Left renal pelvis (tissue), 4 donors: ENCODE measurements around the gene TBC1D1. TPM values are rescaled to one million over a fixed set of nuclear protein-coding genes. Genes with fewer than 3 reads are reported as not detected.

ENCODE experiments used
- DNase-seq, 4 donors: peaks; one replicate each; pipeline ENCODE4 v3.0.0-alpha.2; 2013; ENCODE audit warnings: low read depth in 4 of 4, low spot score in 3 of 4
- polyA plus RNA-seq, 4 donors: library from polyadenylated mRNA; unstranded; fragments of 120-200 nt; gene quantifications; one replicate each; pipeline ENCODE4 v1.2.1, GENCODE V29; 2013; ENCODE audit not compliant: insufficient read length in 4 of 4

TBC1D1 gene
- polyA plus RNA-seq, 4 donors = 48.5 to 194 (median 183) TPM

DNA sequence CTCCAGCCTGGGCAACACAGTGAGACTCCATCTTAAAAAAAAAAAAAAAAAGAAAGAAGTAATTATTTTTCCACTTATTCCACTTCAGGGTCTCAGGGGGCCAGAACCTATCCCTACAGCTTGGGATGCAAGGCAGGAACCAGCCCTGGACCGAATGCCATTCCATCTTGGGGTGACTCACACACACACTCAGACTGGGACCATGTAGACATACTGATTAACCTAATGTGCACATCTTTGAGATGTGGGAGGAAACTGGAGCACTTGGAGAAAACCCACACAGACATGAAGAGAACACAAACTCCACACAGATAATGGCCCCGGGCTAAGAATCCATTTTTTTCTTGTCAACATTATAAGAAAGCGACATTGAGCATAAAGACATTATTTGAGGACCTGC lies 201.8 kb downstream of the TBC1D1 start:
- DNase-seq = no peak

DNA sequence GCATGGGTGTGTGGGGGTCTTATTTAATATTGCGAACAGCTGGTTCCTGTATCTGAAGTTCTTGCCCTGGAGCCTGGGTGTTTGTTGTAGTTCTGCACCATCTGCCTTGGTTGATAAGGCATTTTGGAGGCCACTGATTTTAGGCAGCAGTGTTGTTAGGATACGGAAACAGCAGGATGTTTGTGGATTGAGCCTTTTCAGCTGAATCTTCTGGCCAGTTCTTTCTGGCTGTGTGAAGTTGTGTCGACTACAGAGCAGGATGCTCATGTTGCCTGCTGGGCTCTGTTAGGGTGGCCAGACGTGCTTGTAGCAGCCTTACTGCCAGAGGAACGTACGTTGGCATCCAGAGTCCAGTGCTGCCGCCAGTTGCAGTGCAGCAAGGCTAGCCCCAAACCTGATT lies 203.5 kb downstream of the TBC1D1 start:
- DNase-seq = no peak

DNA sequence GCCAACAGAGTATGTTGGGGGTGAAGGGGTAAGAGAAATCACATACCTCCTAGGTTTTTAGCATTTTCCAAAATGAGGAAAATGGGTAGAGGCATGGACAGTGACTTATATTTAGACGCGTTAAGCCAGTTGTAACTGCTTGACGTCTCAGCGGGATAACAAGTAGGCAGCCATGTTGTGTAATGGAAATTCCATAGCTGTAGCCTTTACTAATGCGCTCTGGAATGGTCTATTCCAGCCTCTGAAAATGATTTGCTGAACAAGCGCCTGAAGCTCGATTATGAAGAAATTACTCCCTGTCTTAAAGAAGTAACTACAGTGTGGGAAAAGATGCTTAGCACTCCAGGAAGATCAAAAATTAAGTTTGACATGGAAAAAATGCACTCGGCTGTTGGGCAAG lies 204.8 kb downstream of the TBC1D1 start:
- no peak for DNase-seq

DNA sequence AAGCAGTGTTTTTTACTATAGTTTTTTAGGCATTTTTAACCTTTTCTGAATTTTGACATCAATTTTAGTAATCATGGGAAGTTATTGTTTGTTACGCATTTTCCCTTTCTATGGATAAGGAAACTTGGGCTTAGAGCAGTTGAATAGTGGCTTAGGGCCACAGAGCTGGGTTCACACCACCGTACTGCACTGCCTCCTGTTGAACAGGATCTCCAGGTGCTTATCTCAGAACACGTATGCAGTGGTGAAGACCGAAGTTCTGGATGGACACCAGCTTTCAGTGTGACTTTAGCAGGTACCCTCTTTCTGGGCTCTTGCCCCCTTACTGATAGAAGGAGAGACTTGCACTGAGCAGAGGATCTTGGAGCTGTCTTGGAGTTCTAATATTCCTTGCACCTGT lies 206.9 kb downstream of the TBC1D1 start:
- no peak for DNase-seq

DNA sequence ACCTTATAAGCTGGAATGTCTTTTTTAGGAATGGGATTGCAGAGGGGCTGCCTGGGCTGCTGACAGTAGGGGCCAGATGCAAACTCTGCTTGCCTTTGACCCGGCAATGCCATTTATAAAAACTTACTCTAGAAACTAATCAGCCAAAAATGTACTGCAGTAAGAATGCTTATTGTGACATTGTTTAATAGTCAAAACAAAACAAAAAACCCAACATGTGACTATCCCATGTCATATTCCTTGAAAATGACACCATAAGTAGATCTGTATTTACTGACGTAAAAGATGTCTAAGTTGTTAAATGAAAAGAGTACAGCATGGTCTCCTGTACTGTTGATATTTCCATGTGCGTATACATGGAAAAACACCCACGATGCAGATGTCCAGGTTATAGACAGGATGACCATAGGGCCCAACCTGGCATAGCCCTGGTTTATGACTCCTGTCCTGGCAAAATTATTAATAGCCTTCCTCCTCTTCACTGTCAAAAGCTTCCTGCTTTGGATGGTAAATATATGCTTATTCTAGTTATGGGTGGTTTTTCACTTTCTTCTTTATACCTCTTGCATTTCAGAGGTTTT lies 208.2 kb downstream of the TBC1D1 start:
- DNase-seq = no peak

DNA sequence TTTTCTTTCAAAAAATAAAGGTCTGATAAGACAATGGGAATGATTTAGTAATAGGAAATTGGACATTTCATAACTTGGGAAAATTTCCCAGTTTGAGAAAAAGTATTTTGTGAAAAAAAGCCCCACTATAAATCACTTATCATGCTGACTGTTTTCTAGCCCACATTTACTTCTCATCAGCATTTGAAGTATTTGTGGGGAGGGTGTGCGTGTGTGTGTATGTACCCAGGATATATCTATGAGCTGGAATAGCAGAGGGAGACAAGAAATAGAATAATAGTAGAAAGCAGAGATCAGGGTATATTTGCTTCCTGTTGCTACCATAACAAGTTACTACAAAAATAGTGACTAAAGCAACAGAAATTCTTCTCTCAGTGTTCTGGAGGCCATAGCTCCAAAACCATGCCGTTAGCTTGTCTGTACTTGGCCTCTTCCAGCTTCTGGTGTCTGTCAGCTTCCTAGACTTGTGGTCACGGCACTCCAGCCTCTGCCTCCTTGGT lies 209.1 kb downstream of the TBC1D1 start:
- DNase-seq = no peak

DNA sequence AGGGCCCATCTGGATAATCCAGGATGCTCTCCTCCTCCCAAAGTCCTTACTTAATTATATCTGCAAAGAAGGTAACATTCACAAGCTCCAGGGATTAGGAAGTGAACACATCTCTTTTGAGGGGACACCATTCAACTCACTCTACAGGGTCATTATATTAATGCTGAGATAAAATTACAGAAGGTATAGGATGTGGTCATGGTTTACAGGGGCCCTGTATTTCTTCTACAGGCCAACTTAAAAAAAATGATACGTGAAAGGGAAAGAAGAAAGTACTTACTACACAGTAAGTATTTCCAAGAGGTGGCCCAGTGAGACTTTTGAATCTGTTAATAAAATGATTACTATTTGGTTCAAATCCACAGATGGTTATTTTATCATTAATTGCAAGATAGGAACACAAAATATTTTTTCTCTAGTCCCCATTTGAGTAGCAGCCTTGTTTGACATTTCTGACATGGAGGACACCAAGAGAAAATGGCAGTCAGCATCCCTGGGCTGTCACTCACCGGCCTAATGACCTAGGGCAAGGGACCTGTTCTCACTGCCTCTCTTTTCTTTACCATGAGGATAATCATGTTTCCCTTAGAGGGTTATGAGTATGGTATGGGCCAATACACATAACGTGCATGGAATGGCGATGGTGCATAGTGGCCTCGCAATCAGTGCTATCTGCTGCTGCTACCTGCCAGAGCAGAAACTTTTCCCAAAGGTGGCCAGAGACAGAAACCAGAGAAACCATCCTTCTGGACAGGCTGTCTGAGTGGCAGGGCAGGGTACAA lies 209.8 kb downstream of the TBC1D1 start:
- DNase-seq = no peak

DNA sequence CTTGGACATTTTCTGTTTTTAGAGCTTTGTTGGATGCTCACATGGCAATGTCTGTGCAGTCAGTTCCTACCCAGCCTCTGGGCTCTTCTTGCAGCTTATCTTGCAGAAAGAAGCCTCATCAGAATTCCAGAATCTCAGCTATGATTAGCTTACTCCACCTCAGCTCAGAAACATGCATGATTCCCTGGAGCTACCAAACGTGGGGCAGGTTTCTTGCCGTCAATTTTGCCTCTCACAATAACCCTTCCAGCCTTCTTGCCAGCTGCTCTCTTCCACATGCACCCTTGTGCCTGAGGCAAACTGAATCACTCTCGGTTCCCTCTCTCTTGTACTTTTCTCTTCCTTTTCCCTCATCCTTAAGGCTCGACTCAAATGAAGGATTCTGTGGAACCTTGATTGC lies 210.7 kb downstream of the TBC1D1 start:
- no peak for DNase-seq

DNA sequence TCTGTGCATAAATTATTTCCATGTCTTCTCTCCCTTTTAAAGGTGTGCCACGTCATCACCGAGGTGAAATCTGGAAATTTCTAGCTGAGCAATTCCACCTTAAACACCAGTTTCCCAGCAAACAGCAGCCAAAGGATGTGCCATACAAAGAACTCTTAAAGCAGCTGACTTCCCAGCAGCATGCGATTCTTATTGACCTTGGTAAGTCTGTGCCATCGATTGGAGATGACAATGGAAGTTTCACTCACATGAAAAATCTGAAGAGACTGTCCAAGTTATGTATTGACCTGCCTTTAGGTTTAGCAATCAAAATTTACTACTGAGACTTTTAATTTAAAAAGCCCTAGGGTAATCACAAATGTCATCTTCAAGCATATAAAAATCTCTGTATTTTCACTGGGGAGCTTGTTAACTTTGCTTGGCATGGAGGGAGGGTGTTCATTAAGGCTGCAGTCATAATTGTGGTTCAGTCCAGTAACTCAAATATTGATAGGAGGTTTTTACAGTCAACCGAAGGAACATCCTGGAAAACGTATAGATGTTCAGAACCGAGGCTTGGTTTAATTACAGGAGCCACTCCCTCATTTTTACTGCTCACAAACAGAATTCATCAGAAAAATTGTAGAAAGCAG lies 212.2 kb downstream of the TBC1D1 start:
- no peak for DNase-seq

DNA sequence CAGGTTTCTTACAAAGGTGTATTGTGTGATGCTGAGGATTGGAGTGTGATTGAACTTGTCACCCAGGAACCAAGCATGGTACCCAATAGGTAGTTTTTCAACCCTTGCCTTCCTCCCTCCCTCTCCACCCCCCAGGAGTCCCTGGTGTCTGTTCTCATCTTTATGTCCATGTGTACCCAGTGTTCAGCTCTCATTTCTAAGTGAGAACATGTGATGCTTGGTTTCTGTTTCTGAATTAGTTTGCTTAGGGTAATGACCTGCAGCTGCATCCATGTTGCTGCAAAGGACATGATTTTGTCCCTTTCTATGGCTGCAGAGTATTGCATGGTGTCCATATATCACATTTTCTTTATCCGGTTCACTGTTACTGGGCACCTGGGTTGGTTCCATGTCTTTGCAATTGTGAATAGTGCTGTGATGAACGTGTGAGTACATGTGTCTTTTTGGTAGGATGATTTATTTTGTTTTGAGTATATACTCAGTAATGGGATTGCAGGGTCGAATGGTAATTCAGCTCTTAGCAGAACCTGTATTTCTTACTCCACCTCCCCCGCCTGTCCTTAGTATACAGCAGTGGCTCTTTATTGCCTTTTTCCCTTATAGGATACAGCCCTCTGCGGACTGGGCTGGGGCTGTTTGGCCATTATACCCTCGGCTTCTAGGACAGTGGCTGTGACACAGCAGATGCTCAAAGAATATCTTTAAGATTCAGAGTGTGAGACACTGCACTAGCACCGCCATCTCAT lies 214.8 kb downstream of the TBC1D1 start:
- DNase-seq = no peak

DNA sequence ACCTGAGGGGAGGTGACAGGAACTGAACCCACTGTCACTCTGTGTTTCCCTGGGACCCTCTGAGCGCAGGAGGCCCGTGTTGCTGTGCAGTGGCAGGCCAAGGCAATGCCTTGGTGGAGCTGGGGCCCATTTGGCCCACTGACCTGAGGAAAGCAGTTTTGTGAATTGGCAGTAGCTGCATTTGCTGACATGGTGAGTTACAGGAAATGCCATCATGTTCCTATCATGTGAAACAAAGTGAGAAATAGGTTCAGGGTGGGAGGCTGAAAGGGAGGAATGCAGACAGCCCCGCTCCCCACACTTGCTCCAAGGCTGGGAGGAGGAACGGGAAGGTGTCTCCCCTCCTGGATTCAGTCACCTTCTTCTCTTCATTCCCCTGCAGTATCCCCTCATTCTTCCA lies 215.4 kb downstream of the TBC1D1 start:
- no peak for DNase-seq

DNA sequence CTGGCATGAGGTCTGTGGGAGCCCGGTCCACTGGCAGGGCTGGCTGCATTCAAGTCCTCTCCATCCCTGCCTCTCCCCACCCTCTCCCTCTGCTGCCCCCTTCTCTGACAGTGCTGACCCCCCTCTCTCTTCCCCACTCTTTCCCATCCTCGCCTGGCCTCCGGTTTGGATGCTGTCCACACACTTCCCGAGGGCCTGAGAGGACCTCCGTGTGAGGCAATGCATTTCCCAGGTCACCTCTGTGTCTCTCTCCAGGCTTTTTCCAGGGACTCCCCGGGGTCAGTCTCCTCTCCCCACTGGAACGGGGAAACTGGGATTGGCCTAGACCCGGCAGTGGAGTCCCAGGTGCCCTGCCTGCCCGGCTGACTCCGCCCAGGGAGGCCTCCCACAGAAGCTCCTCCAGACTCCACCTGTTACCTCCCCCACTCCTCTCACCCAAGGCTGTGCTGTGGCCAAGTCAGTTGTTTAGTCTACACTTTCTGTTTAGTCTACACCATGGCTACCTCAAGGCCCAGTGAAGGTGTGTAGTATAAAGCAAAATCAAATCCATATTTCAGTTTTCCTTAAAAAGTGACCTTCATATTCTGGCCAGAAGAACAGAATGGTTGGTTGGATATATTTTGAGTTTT lies 216.1 kb downstream of the TBC1D1 start:
- DNase-seq = no peak

DNA sequence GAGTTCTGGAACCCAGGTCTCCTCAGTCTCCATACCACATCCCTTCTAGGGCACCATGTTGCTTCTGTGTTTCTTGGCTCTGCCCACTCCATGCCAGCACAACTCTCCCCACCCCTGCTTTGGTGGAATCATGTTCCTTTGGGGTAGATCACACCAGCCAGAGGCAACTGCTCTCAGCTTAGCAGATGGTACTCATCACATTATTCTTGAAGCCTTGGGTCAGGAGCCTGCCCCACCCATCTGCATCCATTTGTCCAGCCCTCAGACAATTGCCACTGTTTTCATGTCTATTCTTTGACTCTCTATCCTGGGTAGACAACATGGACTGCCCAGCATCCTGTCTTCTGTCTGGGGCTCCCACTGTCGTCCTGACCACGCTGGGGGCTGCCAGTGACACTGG lies 216.9 kb downstream of the TBC1D1 start:
- no peak for DNase-seq

DNA sequence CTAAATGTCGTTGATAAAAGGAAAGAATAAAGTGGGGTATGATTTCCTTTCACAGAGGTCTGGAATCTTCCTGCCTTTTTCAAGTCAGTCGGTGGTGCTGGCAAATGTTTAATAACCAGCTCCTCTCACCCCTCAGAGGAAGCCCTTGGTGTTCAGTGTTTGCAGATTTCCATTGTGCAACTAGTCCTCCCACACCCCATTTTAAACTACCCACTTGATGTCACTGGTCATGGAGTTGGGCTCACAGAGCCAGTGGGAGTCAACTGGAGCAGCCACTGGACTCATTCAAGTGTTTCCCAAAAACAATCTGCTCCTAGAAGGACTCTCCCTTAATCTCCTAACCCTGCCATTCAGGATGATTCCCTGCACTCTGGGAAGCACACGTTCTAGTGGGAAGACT lies 218.5 kb downstream of the TBC1D1 start:
- DNase-seq = no peak

DNA sequence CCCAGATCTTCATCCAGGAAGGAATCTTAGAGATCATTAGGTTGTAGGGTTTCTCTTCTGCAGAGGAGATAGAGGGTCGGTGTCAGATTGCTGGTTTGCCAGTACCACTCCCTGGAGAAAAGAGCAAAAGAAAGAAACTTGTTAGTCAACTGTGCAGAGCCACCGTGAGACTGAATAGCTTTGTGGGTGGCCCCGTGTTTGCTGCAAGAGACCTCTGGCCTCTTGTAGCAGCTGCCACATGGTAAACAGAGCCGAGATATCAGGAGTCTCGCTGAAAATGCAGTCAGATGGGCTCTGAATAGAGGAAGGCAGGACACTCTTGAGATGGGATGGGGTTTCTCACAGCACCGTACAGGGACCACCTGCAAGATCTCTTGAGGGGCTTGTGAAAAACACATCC lies 219.0 kb downstream of the TBC1D1 start:
- no peak for DNase-seq

DNA sequence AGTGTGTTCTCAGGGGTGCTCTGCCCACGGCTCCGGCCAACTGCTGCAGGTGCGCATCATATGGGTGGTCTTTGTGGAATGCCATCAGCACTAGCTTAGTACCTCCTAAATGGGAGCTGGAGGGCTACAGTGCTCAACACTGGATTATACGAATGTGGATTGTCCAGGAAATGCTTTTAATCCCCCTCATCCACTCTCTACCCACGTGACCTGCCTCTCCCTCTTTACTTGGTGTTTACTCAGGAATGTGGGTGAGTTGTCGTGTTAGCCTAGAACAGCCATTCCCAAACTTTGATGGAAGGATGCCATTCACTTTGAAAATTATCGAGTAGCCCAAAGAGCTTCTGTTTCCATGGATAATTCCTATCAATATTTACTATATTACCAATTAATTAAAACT lies 220.1 kb downstream of the TBC1D1 start:
- DNase-seq = no peak

DNA sequence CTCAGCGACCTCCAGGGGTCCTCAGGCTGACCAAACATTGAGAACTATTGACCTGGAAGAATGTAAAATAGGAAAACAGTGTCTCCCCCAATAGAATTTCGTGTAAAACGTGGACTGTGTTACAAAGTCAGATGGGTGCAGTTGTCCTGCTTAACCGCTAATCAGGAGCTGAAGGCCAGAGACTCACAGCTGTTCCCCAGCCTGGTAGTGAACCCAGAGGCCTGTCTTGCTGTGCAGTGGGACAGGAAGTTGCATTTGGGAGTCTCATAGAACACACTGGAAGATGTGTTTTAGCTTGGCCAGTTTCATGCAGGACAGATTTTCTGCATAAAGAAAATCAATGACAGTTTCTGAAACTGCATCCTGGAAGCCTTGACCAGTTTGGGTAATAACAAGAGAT lies 220.8 kb downstream of the TBC1D1 start:
- DNase-seq = no peak

DNA sequence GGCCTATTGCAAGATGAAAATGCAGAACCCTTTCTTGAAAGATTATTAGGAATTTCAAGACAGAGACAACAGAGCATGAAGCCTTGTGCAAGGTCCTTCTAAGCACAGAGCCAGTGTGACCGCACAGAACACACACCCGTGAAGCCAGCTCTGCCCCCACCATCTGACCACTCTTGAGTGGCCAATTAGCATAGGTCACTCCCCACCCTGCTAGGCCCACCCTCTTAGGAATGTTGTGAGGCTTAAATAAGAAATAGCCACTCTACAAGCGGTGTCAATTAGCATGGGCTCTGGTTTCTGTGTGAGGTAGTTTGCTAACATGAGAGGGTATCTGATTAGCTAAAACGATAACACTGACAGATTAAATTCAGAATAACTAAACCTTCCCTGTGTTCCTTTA lies 222.2 kb downstream of the TBC1D1 start:
- no peak for DNase-seq

DNA sequence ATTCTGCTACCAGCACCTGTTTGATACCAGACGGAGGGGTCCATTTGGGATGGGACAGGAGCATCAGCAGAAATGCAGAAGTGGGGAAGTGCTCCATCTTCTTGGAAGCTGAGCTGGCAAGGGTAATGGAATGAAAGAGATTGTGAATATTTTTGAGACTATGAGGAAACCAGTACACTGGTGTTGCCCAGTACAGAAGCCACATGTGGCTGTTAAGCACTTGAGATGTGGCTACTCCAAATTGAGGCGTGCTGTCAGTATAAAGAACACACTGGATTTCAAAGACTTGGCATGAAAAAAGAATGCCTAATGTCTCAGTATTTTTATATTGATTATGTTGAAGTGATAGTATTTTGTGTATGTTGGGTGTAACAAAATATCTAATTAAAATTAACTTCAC lies 222.7 kb downstream of the TBC1D1 start:
- no peak for DNase-seq

DNA sequence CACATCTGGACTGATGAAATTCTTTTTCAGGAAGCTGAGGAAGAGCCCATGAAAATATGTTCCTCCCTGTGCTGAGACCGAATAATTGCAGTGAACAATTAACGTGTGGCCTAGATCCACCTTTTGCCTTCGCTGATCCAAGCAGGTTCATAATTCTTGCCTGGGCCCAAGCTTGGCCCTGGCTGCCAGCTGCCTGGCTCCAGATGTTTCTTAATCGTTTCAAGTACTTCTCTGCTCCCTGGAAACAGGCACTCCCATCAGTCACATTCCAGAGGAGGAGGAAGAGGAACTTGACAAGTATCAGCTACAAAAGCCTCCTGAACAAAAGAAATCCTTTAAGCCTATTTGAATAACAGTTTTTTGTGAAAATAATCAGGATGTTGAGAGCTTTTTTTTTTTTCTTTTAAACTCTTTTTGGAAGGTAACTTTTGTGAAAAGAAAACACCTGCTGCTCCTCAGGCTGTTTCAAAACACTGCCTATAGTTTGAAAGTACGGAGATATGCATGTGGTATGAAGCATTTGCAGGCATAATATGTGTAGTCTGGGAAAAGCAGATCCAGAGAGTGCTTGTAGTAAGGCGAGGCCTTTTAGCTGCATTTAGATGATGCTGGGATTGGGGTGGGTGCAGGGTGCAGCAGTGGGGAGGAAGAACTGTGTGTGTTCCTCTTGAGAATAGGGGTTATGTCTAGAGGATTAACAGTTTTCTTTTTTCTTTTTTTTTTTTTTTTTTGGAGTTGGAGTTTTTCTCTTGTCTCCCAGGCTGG lies 223.7 kb downstream of the TBC1D1 start:
- no peak for DNase-seq
